H1 (cell line): ENCODE data around the gene ARL10. TPM values are rescaled to one million over a fixed set of nuclear protein-coding genes. Genes with fewer than 3 reads are reported as not detected.

ENCODE experiments used
- CEBPB ChIP-seq: IDR thresholded peaks from 2 replicates; pipeline ENCODE4 v1.6.1; 2012; ENCODE audit warnings: low read depth, low read length
- CHD7 ChIP-seq: fragments of 300-600 bp; sonication (generic); IDR thresholded peaks from 2 replicates; pipeline ENCODE4 v1.7.1; 2012; ENCODE audit warnings: low read length, moderate library complexity, mild to moderate bottlenecking, inconsistent platforms; ENCODE audit not compliant: insufficient replicate concordance
- CREB1 ChIP-seq: IDR thresholded peaks from 2 replicates; pipeline ENCODE4 v1.6.1; 2012; ENCODE audit warnings: inconsistent platforms
- E2F6 ChIP-seq: IDR thresholded peaks from 2 replicates; pipeline ENCODE4 v1.6.1; 2012; ENCODE audit warnings: inconsistent platforms
- EZH2 ChIP-seq: fragments of 200-600 bp; sonication (generic); IDR thresholded peaks from 2 replicates; pipeline ENCODE4 v1.7.1; 2012; ENCODE audit warnings: low read depth, mild to moderate bottlenecking, moderate library complexity, low read length, inconsistent platforms; ENCODE audit not compliant: severe bottlenecking
- FOSL1 ChIP-seq: IDR thresholded peaks from 2 replicates; pipeline ENCODE4 v1.6.1; 2011; ENCODE audit warnings: mild to moderate bottlenecking, low read depth, low read length, moderate library complexity; ENCODE audit not compliant: insufficient read depth
- USF2 ChIP-seq: IDR thresholded peaks from 2 replicates; pipeline ENCODE4 v1.6.1; 2011; ENCODE audit warnings: low read length, improper control_type of control experiment
- polyA plus RNA-seq, 7 experiments: library from polyadenylated mRNA; depleted of rRNA in 3 of 7; stranded (reverse) in 5 of 7; unstranded in 2 of 7; fragments of >200 nt in 5 of 7; fragments of 200-250 nt in 2 of 7; gene quantifications; 1 replicate in 5 of 7; 2 replicates in 1 of 7; 4 replicates in 1 of 7; pipeline versions ENCODE4 v1.2.1 to v1.2.3, GENCODE V29; 2011 to 2013; ENCODE audit warnings: missing spikeins in 2 of 7, mixed read lengths in 2 of 7
- total RNA-seq: library from RNA; stranded (reverse); fragmentation: NEBNext Ultra II Directional; extraction: Animal tissue kit (Norgen Biotek cat#: 25700); gene quantifications from 2 replicates; pipeline ENCODE4 v1.2.1, GENCODE V29; 2021

The ARL10 gene
- total and polyA plus RNA-seq, 2 of the 8 experiments (the other 6 are each of a cell fraction or from before 2014, with no cell fraction given): 3.1 to 7.4 TPM

GRCh38 chr5:176361437-176362232 lies 3.7 kb upstream of the ARL10 start, which contains the start of gene KIAA1191 (continued):
- TF ChIP-seq EZH2 (no peak), E2F6 (peak; percentile 25; the same call in 1 of the 2 replicates), USF2 (no peak; the same call in 1 of the 2 replicates), CREB1 (no peak), FOSL1 (no peak), CHD7 (no peak), CEBPB (no peak)
